ENCODE results near the gene STARD5.

The STARD5 gene

GRCh38 chr15:81274255-81274654 is 49.7 kb downstream of the STARD5 start:
- DNase-seq (ENCODE audit: low read depth), result no peak

DNA sequence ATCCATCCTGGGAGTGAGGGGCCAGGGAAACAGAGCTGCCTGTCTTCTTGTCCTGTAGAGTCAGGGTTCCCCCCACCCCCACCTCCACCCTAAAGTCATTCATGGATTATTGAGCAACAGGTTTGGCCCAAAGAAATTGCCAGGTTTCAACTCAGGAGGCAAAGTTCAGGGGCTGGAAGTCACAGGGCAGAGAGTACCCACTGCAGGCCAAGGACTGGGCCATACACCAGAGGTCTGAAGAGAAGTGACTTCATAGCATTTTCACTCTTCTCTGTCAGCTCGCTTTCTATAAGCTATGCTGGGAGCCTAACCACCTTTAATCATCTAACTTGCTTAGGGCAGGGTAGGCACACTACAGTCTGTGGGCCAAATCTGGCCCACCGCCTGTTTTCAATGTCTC is 50.1 kb downstream of the STARD5 start:
- no peak for DNase-seq (ENCODE audit: low read depth)

DNA sequence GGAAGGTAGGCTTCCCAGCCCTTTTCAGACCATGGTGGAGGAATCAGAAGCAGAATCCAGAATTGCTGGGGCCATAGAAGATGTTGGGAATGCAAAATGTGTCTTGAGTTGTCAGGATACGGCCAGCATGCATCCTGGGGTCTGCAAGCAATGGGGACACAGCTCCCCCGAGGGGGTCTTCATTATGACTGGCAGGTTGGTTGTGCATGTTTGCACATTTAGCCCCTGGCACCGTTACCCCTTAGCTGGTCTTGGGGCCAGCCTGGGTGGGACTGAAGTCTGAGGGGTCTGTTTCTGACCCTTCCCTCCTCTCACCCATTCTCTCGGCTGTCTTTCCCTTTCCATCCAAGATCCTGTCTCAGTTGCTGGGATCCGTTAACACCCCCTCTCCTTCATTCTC is 50.7 kb downstream of the STARD5 start:
- no peak for DNase-seq (ENCODE audit: low read depth)

DNA sequence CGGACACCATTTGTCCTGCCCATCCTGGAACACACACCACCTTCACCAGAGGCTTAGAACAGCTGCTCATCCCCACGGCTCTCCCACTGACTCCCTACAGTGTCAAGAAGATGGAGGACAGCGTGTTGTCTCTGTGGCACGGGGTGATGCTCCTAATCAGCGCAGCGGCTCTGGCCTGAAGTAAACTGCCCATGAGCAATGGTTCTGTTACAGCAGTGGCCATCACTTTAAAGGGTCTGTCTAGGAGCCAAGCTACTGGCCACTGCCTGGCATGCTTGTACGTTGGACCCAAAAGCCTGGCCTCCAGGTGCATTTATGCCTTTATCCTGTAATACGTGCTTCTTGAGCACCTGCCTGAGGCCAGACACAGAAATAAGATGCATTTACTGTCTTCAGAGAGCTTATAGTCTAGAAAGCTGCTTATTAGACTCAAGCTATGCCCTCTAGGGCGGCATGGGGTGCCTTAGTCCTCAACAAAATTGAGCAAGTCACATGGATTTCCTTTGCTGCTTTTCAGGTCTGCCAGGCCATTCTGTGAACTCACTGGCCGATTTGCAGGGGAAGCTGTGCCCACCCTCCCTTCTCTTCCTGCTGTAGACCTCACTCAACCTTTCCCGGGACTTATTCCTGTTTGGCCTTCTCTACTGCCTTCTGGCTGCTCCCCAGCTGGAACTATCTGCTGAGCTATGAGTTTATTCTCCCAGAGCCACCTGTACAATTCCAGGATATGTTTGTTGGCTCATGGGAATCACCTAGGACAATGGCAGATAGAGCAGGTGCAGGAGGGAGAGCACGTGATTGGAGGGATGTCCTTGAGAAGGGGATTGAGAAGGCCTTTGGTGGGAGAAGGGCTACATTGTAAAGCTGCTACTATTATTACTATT is 51.9 kb downstream of the STARD5 start:
- no peak for DNase-seq (ENCODE audit: low read depth)

GRCh38 chr15:81270781-81271491 is 53.0 kb downstream of the STARD5 start:
- DNase-seq (ENCODE audit: low read depth), result no peak

GRCh38 chr15:81270188-81270587 is 53.8 kb downstream of the STARD5 start:
- no peak for DNase-seq (ENCODE audit: low read depth)

- DNase-seq (ENCODE audit: low read depth), result no peak
Observed at GRCh38 chr15:81268881-81269601, 54.9 kb downstream of the STARD5 start.

- DNase-seq (ENCODE audit: low read depth), result no peak
Observed at GRCh38 chr15:81268340-81268739, 55.6 kb downstream of the STARD5 start.

DNA sequence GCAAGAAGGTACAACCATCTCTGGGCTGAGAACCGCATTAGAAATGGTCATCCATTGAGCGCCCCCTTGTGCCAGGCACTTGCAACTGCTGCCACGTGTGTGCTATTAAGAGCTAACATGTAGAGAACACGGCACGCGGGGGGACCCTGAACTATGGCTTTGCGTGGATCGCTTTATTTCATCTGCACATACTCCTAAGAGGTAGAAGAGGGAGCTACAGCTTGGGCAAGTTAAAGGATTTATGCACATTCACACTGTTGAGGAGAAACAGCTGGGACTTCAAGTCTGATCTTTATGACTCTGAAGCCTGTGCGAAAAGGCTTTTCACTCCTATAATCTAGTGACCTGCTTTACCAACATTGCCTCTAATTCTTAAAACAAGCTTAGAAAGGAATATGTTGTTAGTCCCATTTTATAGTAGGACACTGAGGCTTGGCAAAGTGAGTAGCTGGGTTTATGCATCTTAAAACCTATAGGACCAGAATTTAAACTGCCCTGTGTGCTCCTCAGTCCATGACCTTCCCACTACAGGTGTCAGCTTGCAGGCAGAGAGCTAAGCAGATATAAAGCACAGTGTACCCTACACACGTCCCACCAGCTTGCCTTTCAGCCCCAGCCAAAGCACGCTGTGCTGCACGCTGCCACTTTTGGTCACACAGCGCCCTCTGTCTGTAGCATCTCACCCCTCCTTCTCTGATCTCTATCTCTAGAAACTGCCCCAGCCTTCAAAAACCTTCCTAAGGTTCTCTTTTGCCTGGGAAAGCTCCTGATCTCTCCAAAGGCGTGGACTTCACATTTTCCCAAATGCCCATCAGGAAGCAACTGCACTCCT is 57.8 kb downstream of the STARD5 start:
- DNase-seq (ENCODE audit: low read depth), result peak; percentile 63

DNA sequence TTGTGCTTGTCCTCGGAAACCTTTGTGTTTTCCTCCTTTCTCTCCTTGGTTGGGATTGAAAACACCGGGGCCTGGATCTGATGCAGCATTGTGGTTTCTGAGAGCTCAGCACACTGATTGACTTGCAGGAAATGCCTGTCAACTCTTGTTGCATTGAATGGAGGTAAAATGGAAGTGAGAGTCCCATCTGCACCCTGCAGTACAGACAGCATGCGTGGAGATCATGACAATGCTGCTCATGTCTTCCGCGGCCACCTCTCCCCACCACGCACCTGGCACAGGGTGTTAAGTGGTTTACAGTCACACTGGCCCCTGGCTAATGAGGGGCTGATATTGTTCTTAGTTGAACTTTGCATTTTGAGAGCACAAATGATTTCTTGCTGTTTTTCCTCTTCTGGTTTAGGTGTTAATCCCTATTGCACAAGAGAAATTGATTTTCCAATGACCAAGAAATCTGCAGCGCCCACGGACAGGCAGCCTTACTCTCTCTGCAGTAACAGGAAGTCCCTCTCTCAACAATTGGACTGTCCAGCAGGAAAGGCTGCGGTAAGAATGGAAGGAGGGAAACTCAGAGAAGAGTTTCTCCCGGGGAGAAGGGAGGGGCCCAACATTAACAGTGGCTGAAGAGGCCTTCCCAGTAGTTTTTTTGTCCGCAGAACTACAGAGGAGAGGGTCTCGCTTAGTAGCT is 58.5 kb downstream of the STARD5 start:
- no peak for DNase-seq (ENCODE audit: low read depth)

GRCh38 chr15:81264072-81264857 is 59.7 kb downstream of the STARD5 start:
- no peak for DNase-seq (ENCODE audit: low read depth)

- no peak for DNase-seq (ENCODE audit: low read depth)
Observed at GRCh38 chr15:81263477-81263876, 60.5 kb downstream of the STARD5 start.

GRCh38 chr15:81261172-81261811 is 62.6 kb downstream of the STARD5 start:
- DNase-seq (ENCODE audit: low read depth), result no peak

- no peak for DNase-seq (ENCODE audit: low read depth)
Observed at GRCh38 chr15:81259760-81260298, 64.1 kb downstream of the STARD5 start.

All from fibroblast of gingiva (primary cell).